Right lobe of liver (tissue), 4 donors: ENCODE results near the gene PARP14.

Source experiments
- POLR2A ChIP-seq: fragments of 450-650 bp; IDR thresholded peaks from one replicate; pipeline ENCODE4 v1.6.1; 2017; ENCODE audit warnings: antibody characterized with exemption, mild to moderate bottlenecking
- TF ChIP-seq, protein P1 (sequence below), 4 donors: fragments of 200-600 bp in 3 of 4; fragments of 450-650 bp in 1 of 4; IDR thresholded peaks; one replicate each; pipeline versions ENCODE4 v1.5.1 to v1.8.0; 2016 to 2022; ENCODE audit warnings: antibody characterized with exemption in 4 of 4, mild to moderate bottlenecking in 2 of 4
- donor health status: DM: no; HTN: no; CAD: no.
- donor health status: DM: no; HTN: no; CAD: no.
- donor health status: DM: no; HTN: yes; CAD: no.

DNA sequence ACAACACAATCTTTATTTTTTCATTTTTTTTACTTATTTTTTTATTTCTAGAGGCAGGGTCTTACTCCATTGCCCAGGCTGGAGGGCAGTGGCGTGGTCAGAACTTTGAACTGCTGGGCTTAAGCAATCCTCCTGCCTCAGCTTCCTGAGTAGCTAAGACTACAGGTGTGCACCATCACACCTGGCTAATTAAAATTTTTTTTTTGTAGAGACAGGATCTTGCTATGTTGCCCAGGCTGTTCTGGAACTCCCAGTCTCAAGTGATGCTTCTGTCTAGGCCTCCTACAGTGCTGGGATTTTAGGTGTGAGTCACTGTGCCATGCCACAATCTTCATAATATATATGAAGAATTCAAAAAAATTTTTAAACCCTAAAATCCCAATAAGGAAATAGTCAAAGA, 92.2 kb downstream of the PARP14 start:
- TF ChIP-seq, protein P1, sequence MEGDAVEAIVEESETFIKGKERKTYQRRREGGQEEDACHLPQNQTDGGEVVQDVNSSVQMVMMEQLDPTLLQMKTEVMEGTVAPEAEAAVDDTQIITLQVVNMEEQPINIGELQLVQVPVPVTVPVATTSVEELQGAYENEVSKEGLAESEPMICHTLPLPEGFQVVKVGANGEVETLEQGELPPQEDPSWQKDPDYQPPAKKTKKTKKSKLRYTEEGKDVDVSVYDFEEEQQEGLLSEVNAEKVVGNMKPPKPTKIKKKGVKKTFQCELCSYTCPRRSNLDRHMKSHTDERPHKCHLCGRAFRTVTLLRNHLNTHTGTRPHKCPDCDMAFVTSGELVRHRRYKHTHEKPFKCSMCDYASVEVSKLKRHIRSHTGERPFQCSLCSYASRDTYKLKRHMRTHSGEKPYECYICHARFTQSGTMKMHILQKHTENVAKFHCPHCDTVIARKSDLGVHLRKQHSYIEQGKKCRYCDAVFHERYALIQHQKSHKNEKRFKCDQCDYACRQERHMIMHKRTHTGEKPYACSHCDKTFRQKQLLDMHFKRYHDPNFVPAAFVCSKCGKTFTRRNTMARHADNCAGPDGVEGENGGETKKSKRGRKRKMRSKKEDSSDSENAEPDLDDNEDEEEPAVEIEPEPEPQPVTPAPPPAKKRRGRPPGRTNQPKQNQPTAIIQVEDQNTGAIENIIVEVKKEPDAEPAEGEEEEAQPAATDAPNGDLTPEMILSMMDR (IDR thresholded peaks at IDR 0.05) = no peak
- no peak for TF ChIP-seq POLR2A
